Anterior cingulate cortex (tissue), 58 donors: ENCODE measurements around the gene SPATA13.

ENCODE experiments used
- DNase-seq, 58 donors: peaks; one replicate each; lab custom pipeline; 2025; lab: John Stamatoyannopoulos, UW

Gene SPATA13

GRCh38 chr13:24138911-24139310, 21.6 kb upstream of the SPATA13 start:
- peak in 1 of 58 donors; percentile 7 for DNase-seq

- no peak for DNase-seq
Observed at GRCh38 chr13:24141333-24141910, 19.1 kb upstream of the SPATA13 start.

- DNase-seq = no peak
Observed at GRCh38 chr13:24142453-24142852, 18.1 kb upstream of the SPATA13 start.

- no peak for DNase-seq
Observed at GRCh38 chr13:24142886-24143285, 17.6 kb upstream of the SPATA13 start.

GRCh38 chr13:24145240-24145639, 15.3 kb upstream of the SPATA13 start:
- DNase-seq = no peak

GRCh38 chr13:24145674-24146073, 14.8 kb upstream of the SPATA13 start:
- DNase-seq = no peak

GRCh38 chr13:24146961-24147569, 13.5 kb upstream of the SPATA13 start:
- no peak for DNase-seq

- no peak for DNase-seq
Observed at GRCh38 chr13:24147570-24147963, 13.0 kb upstream of the SPATA13 start.

GRCh38 chr13:24148414-24149235, 11.9 kb upstream of the SPATA13 start:
- DNase-seq = peak in 2 of 58 donors; percentile 36 to 38

- DNase-seq = no peak
Observed at GRCh38 chr13:24149246-24150032, 11.1 kb upstream of the SPATA13 start.

- no peak for DNase-seq
Observed at GRCh38 chr13:24150572-24150971, 9.9 kb upstream of the SPATA13 start.

GRCh38 chr13:24151864-24152263, 8.7 kb upstream of the SPATA13 start:
- DNase-seq = no peak

GRCh38 chr13:24152292-24153214, 8.0 kb upstream of the SPATA13 start:
- no peak for DNase-seq

- DNase-seq = no peak
Observed at GRCh38 chr13:24153347-24153746, 7.2 kb upstream of the SPATA13 start.

GRCh38 chr13:24153979-24154701, 6.4 kb upstream of the SPATA13 start:
- no peak for DNase-seq

GRCh38 chr13:24159357-24159756, 1.2 kb upstream of the SPATA13 start:
- DNase-seq = no peak

GRCh38 chr13:24161010-24161775, 673 bp downstream of the SPATA13 start:
- peak in 21 of 58 donors; percentile 27 to 74 (median 50) for DNase-seq

GRCh38 chr13:24161980-24162525, 1.5 kb downstream of the SPATA13 start:
- peak in 1 of 58 donors; percentile 20 for DNase-seq
